OCI-LY1 (cell line): Measurements from ENCODE around the gene RAB6B.

ENCODE experiments used
- EZH2 ChIP-seq: fragments of 200-600 bp; sonication (generic), shearing (Covaris generic); IDR thresholded peaks from 2 replicates; pipeline ENCODE4 v1.8.0; 2017; ENCODE audit warnings: borderline replicate concordance, mixed run types, mild to moderate bottlenecking, antibody characterized with exemption, low read length, moderate library complexity, mixed read lengths
- TF ChIP-seq, protein P1 (sequence below): fragments of 200-600 bp; sonication (generic), shearing (Covaris generic); IDR thresholded peaks from 2 replicates; pipeline ENCODE4 v1.5.1; 2017; ENCODE audit warnings: mild to moderate bottlenecking, antibody characterized with exemption, low read length, moderate library complexity, mixed read lengths

DNA sequence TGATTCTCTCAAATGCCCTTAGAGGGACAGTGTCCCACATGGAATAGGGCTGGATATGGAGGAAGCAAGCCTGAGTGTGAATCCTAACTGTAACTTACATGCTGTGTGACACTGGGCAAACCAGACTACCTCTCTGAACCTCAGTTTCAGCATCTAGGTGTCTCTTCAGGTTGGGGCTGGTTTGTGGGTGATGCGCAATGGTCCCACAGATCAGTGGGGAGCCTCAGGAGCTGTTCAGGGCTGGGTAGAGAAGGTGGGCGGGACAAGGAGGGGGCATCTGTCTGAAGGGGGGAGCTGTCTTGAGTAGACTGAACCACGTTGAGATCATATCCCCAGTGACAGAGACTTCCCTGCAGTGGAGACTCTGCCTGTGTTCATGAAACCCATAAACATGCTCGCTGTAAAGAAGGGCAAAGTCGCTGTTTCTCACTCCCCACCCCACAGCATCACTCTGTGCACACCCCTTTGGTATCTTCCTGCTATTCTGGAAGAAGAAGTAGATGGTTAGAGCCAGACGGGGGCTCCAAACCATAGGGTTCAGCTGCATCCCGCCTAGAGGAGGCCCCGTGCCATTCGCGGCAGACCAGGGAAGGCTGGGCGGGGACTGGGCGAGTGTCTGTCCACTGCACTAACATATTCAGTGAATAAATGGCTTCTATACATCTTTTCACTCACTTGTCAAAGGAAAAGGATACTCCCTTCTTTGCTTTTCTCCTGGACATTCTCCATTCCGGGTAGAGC, 61.6 kb downstream of the RAB6B start:
- TF ChIP-seq, protein P1, sequence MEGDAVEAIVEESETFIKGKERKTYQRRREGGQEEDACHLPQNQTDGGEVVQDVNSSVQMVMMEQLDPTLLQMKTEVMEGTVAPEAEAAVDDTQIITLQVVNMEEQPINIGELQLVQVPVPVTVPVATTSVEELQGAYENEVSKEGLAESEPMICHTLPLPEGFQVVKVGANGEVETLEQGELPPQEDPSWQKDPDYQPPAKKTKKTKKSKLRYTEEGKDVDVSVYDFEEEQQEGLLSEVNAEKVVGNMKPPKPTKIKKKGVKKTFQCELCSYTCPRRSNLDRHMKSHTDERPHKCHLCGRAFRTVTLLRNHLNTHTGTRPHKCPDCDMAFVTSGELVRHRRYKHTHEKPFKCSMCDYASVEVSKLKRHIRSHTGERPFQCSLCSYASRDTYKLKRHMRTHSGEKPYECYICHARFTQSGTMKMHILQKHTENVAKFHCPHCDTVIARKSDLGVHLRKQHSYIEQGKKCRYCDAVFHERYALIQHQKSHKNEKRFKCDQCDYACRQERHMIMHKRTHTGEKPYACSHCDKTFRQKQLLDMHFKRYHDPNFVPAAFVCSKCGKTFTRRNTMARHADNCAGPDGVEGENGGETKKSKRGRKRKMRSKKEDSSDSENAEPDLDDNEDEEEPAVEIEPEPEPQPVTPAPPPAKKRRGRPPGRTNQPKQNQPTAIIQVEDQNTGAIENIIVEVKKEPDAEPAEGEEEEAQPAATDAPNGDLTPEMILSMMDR: no peak
- no peak for TF ChIP-seq EZH2
